ENCODE results near the gene NOL4. TPM values are rescaled to one million over a fixed set of nuclear protein-coding genes. Genes with fewer than 3 reads are reported as not detected.

The NOL4 gene
- total RNA-seq, 4 donors from 2014 or later, result 1.7 TPM; not detected in 3

DNA sequence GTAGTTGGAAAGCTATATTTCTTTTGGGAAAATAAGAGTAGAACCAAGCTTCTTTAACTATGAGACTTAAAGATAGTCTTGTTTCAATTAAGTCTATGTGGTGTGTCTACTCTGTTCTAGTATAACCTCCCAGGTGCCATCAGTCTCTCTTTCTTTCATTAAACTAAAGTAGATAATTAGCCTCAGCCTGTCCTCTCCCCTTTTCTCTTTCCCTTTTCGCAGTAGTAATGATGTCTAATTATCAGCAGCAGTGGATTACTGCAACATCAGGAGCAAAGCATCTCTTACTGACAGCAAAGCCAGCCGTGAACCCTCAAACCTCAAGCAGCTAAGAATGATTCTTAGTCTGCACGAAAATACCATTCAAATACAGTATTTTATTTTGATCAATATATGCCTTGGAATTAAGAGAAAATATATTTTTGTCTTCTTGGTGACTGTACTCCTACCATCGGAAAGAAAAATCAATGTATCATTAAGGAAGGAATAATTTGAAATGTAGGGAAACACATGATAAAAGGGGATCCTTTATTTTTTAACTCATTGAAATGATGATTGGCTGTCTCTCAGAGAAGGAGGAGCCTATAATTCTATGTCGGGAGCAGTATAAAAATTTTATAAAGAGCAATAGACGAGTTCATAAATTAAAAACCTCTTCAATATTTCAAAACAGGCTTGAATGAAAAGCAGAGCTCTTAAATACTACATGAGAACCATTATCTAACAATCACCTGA is 4.5 kb downstream of the NOL4 start:
- Histone ChIP-seq H3K27me3 (peaks cover 57% of the 10 kb centered on the region), H3K9me3 (no peaks in the 10 kb centered on the region), H3K27ac (no peak overlapping the region), H3K4me3 (no peak overlapping the region), H3K36me3 (no peaks in the 10 kb centered on the region), H3K4me1 (peaks cover 0 to 33% (median 28%) of the 10 kb centered on the region in 4 donors)
- 68 to 88% methylated on average over 5 to 6 of the region's 6 CpGs for WGBS, 2 donors (ENCODE audit: low coverage in 1 of 2)
- DNase-seq, result no peak
- in situ Hi-C loops (cut with MboI; ENCODE audit: low pct_ligation_motif_present in 1 of 4, low pct_unique_long_range_greater_than_20kb in 1 of 4, low sequenced_read_pairs in 3 of 4), result no loop called here
- TF ChIP-seq POLR2A (IDR thresholded peaks at IDR 0.05) (no peak), POLR2AphosphoS5 (IDR thresholded peaks at IDR 0.05) (no peak)
- intact Hi-C loops (cut with DNase I; ENCODE audit: low total_unique reads), result no loop called here

- no peak for DNase-seq
- in situ Hi-C loops (cut with MboI; ENCODE audit: low pct_ligation_motif_present in 1 of 4, low pct_unique_long_range_greater_than_20kb in 1 of 4, low sequenced_read_pairs in 3 of 4) (no loop called here), intact Hi-C loops (cut with DNase I; ENCODE audit: low total_unique reads) (no loop called here)
- peaks cover 0 to 31% (median 26%) of the 10 kb centered on the region in 4 donors for H3K4me1 ChIP-seq
- peaks cover 51% of the 10 kb centered on the region for H3K27me3 ChIP-seq
- H3K36me3 ChIP-seq, result no peaks in the 10 kb centered on the region
- no peak overlapping the region for H3K27ac ChIP-seq
- TF ChIP-seq CTCF (IDR thresholded peaks at IDR 0.05) (no peak), EP300 (IDR thresholded peaks at IDR 0.05; ENCODE audit: low read depth) (no peak), POLR2AphosphoS5 (IDR thresholded peaks at IDR 0.05) (no peak), POLR2A (IDR thresholded peaks at IDR 0.05) (no peak)
- no peaks in the 10 kb centered on the region for H3K9me3 ChIP-seq
- 90 to 94% methylated on average over 10 of the region's 10 CpGs for WGBS, 2 donors (ENCODE audit: low coverage in 1 of 2)
- no peak overlapping the region for H3K4me3 ChIP-seq
These were observed 5.1 kb downstream of the NOL4 start for GRCh38 chr18:34219651-34220050.

DNA sequence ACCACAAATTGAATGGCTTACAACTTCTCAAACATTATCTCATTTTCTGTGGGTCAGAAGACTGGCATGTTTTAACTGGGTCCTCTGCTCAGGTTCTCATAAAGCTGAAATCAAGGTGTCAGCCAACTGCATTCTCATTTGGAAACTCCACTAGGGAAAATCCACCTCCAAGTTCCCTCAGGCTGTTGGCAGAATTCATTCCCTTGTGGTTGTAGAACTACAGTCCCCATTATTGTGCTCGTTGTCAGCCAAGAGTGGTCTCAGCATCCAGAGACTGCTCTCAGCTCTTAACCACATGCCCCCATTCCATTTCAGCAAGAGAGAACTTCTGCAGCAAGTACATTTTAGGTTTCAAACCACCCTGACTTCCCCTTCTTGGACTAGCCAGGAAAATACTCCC is 12.2 kb downstream of the NOL4 start:
- in situ Hi-C loops (cut with MboI; ENCODE audit: low pct_ligation_motif_present in 1 of 4, low pct_unique_long_range_greater_than_20kb in 1 of 4, low sequenced_read_pairs in 3 of 4), result no loop called here
- intact Hi-C loops (cut with DNase I; ENCODE audit: low total_unique reads), result no loop called here
- 48% methylated on average over 1 of the region's 1 CpG; no CpG with 5 or more reads in 1 of the 2 donors for WGBS, 2 donors (ENCODE audit: low coverage in 1 of 2)

DNA sequence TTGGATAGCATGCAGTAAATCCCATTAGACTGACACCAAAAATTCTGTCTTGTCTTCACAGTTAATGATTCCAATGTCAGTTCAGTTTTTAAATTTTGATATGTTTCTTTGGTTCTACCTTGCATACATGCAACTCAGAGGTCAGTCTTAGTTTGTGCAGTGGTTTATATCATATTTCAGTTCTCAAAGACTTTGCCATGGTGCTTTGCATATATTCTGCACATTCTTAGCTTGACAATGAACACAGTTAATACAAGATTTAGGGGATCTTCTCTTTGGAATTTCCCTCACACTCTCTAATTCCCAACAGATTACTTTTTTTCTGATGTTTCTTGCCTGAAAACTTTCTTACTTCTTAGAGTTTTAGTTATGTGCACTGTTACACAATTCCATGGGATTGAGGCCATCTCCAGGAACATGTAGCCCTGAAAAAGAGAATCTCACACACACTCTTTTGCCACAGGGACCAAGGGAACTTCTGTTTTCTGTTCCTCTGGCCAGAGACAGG is 17.3 kb downstream of the NOL4 start:
- Histone ChIP-seq H3K27ac (no peak overlapping the region), H3K4me3 (no peak overlapping the region), H3K27me3 (no peaks in the 10 kb centered on the region), H3K36me3 (no peaks in the 10 kb centered on the region), H3K4me1 (no peaks in the 10 kb centered on the region), H3K9me3 (no peaks in the 10 kb centered on the region)
- intact Hi-C loops (cut with DNase I; ENCODE audit: low total_unique reads) (loop anchor here (1.0 kb wide), 1 partner anchor 23 kb away; no protein-coding TSS in a partner anchor), in situ Hi-C loops (cut with MboI; ENCODE audit: low pct_ligation_motif_present in 1 of 4, low pct_unique_long_range_greater_than_20kb in 1 of 4, low sequenced_read_pairs in 3 of 4) (no loop called here)
- no peak for DNase-seq
- TF ChIP-seq CTCF (IDR thresholded peaks at IDR 0.05) (no peak), POLR2AphosphoS5 (IDR thresholded peaks at IDR 0.05) (no peak), POLR2A (IDR thresholded peaks at IDR 0.05) (no peak), EP300 (IDR thresholded peaks at IDR 0.05; ENCODE audit: low read depth) (no peak)

More for the DNA sequence above, 12.2 kb downstream of the NOL4 start:
- Histone ChIP-seq H3K4me3 (no peak overlapping the region), H3K9me3 (no peaks in the 10 kb centered on the region), H3K36me3 (no peaks in the 10 kb centered on the region), H3K27me3 (no peaks in the 10 kb centered on the region), H3K4me1 (no peaks in the 10 kb centered on the region), H3K27ac (no peak overlapping the region)
- DNase-seq, result no peak
- no peak for TF ChIP-seq POLR2AphosphoS5 (IDR thresholded peaks at IDR 0.05)
- TF ChIP-seq POLR2A (IDR thresholded peaks at IDR 0.05), result no peak
- no peak for TF ChIP-seq EP300 (IDR thresholded peaks at IDR 0.05; ENCODE audit: low read depth)
- TF ChIP-seq CTCF (IDR thresholded peaks at IDR 0.05), result no peak

All from transverse colon (tissue), 4 donors.